Spleen (tissue), 11 donors: ENCODE data around the gene TSPAN9. TPM values are rescaled to one million over a fixed set of nuclear protein-coding genes. Genes with fewer than 3 reads are reported as not detected.
A peak's percentile ranks its signal among the peaks of the same experiment; 100 is the strongest.

Experiments
- DNase-seq: peaks from one replicate; pipeline ENCODE4 v3.0.0-alpha.2; 2020
- H3K27ac ChIP-seq, 8 donors: fragments of 200-600 bp; sonication (generic) in 7 of 8; 1 replicate in 4 of 8; 2 replicates in 4 of 8; pipeline versions ENCODE4 v1.5.0 to v1.8.0; 2016 to 2021; ENCODE audit warnings: inconsistent platforms in 4 of 8, mild to moderate bottlenecking in 4 of 8, moderate library complexity in 1 of 8
- H3K27me3 ChIP-seq, 7 donors: fragments of 200-600 bp; sonication (generic) in 6 of 7; replicated peaks in 1 of 7; 1 replicate in 4 of 7; 2 replicates in 3 of 7; pipeline versions ENCODE4 v1.5.0 to v1.8.0; 2016 to 2021; ENCODE audit warnings: inconsistent platforms in 3 of 7, mild to moderate bottlenecking in 1 of 7
- H3K36me3 ChIP-seq, 6 donors: fragments of 200-600 bp; sonication (generic) in 5 of 6; 1 replicate in 4 of 6; 2 replicates in 2 of 6; pipeline versions ENCODE4 v1.5.0 to v1.8.0; 2016 to 2021; ENCODE audit warnings: inconsistent platforms in 2 of 6
- H3K4me1 ChIP-seq, 6 donors: fragments of 200-600 bp; sonication (generic) in 5 of 6; 1 replicate in 3 of 6; 2 replicates in 3 of 6; pipeline versions ENCODE4 v1.5.0 to v1.8.0; 2016 to 2021; ENCODE audit warnings: inconsistent platforms in 3 of 6
- H3K4me3 ChIP-seq, 8 donors: fragments of 200-600 bp; sonication (generic) in 7 of 8; 1 replicate in 4 of 8; 2 replicates in 4 of 8; pipeline versions ENCODE4 v1.5.0 to v1.8.0; 2016 to 2021; ENCODE audit warnings: inconsistent platforms in 4 of 8, mild to moderate bottlenecking in 4 of 8, moderate library complexity in 2 of 8
- H3K9me3 ChIP-seq, 8 donors: fragments of 200-600 bp; sonication (generic) in 7 of 8; 1 replicate in 4 of 8; 2 replicates in 4 of 8; pipeline versions ENCODE4 v1.5.0 to v1.8.0; 2016 to 2021; ENCODE audit warnings: inconsistent platforms in 4 of 8
- POLR2A ChIP-seq, 3 donors: fragments of 450-650 bp; IDR thresholded peaks; one replicate each; pipeline ENCODE4 v1.5.1; 2017; ENCODE audit warnings: antibody characterized with exemption in 3 of 3, mild to moderate bottlenecking in 1 of 3
- POLR2AphosphoS5 ChIP-seq, 3 donors: sonication (generic); formaldehyde crosslinking; IDR thresholded peaks; one replicate each; pipeline ENCODE4 v1.5.1; 2017; ENCODE audit warnings: antibody characterized with exemption in 3 of 3
- WGBS, 5 donors: extraction: QIAGEN DNeasy Blood & Tissue Kit in 3 of 5; methylation state at CpG; one replicate each; pipeline versions ENCODE4 v1.1.5 to v1.1.7; 2013 to 2018; 5-methylcytosine and 5-hydroxymethylcytosine counted together
- intact Hi-C: fragments of 100-400 bp; cut with DNase I; formaldehyde crosslinking; loops from one replicate; pipeline ENCODE4 v1.15.0; 2023; ENCODE audit warnings: low total_unique reads
- polyA plus RNA-seq, 3 donors: library from polyadenylated mRNA; stranded (reverse); fragments of 200-250 nt; gene quantifications; one replicate each; pipeline ENCODE4 v1.2.1, GENCODE V29; 2013
- total RNA-seq, 7 donors: library from RNA; depleted of rRNA in 3 of 7; stranded (reverse); fragments of >200 nt in 3 of 7; fragmentation: NEBNext Ultra II Directional in 4 of 7; extraction: Animal tissue kit (Norgen Biotek cat#: 25700) in 4 of 7; gene quantifications; one replicate each; pipeline versions ENCODE4 v1.1.0 to v1.2.1, GENCODE V29; 2016 to 2021
- TF ChIP-seq, protein P1 (sequence below), 11 experiments: fragments of 200-600 bp in 7 of 11; fragments of 450-650 bp in 4 of 11; sonication (generic) in 4 of 11; IDR thresholded peaks in 8 of 11; conservative IDR thresholded peaks in 3 of 11; 1 replicate in 7 of 11; 2 replicates in 4 of 11; pipeline versions ENCODE4 v1.4.0 to v1.8.0; 2016 to 2021; ENCODE audit warnings: antibody characterized with exemption in 11 of 11, inconsistent platforms in 4 of 11, mild to moderate bottlenecking in 1 of 11
- donor health status: healthy with polysubstance abuse.
- donor health status: DM: no; HTN: no; CAD: no; lungs with moderate emphysema.
- donor health status: DM: no; HTN: no; CAD: no.
- donor health status: Bipolar disorder and iron deficiency.
- donor health status: healthy.
- donor health status: DM: no; HTN: no; CAD: no.
- donor health status: DM: yes; HTN: yes; CAD: no.

TSPAN9 gene
- total and polyA plus RNA-seq, 10 donors: 3.6 to 51.1 (median 32.4) TPM

DNA sequence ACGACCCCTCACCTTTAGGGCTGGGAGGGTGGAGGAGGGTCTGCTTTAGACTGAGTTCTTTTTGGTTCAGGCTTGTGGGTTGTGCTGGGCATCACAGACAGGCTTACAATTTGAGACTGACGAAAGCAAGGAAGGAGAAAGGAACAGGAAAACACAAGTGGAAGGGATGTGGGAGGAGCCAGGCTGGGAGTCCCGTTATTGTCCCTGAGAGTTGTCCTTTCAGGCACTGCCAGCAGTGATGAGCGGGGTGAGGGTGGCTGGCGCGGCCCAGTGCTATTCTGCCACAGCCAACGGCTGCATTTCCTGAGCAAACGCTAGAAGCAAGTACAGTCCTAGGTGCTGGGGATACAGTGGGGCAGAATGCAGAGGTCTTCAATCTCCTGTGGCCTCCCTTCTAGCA lies 29.2 kb upstream of the TSPAN9 start:
- H3K4me3 ChIP-seq: no peak overlapping the region
- H3K4me1 ChIP-seq: peaks cover 0 to 14% (median 9%) of the 10 kb centered on the region in 6 donors
- H3K9me3 ChIP-seq: no peaks in the 10 kb centered on the region
- peak; percentile 69 for DNase-seq
- H3K27me3 ChIP-seq: peaks cover 0 to 19% (median 0%) of the 10 kb centered on the region in 7 donors
- TF ChIP-seq, protein P1, sequence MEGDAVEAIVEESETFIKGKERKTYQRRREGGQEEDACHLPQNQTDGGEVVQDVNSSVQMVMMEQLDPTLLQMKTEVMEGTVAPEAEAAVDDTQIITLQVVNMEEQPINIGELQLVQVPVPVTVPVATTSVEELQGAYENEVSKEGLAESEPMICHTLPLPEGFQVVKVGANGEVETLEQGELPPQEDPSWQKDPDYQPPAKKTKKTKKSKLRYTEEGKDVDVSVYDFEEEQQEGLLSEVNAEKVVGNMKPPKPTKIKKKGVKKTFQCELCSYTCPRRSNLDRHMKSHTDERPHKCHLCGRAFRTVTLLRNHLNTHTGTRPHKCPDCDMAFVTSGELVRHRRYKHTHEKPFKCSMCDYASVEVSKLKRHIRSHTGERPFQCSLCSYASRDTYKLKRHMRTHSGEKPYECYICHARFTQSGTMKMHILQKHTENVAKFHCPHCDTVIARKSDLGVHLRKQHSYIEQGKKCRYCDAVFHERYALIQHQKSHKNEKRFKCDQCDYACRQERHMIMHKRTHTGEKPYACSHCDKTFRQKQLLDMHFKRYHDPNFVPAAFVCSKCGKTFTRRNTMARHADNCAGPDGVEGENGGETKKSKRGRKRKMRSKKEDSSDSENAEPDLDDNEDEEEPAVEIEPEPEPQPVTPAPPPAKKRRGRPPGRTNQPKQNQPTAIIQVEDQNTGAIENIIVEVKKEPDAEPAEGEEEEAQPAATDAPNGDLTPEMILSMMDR (IDR thresholded peaks at IDR 0.05 in 8 of 11, conservative IDR thresholded peaks at IDR 0.05 in 3 of 11): no peak
- TF ChIP-seq POLR2A (IDR thresholded peaks at IDR 0.05) (no peak), POLR2AphosphoS5 (IDR thresholded peaks at IDR 0.05) (no peak)
- WGBS, 5 donors: 33 to 51% (median 47%) methylated on average over 8 of the region's 8 CpGs
- H3K27ac ChIP-seq: no peak overlapping the region
- no peaks in the 10 kb centered on the region for H3K36me3 ChIP-seq
- intact Hi-C loops: no loop called here

DNA sequence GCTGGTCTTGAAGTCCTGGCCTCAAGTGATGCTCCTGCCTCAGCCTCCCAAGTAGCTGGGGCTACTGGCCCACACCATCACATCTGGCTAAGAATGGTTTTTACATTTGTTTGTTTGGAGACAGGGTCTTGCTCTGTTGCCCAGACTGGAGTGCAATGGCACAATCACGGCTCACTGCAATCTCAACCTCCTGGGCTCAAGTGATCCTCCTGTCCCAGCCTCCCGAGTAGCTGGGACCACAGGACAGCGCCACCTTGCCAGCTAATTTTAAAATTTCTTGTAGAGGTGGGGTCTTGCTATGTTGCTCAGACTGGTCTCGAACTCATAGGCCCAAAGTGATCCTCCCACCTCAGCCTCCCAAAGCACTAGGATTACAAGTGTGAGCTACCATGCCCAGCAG lies 28.6 kb upstream of the TSPAN9 start:
- peaks cover 0 to 16% (median 0%) of the 10 kb centered on the region in 7 donors for H3K27me3 ChIP-seq
- H3K36me3 ChIP-seq: no peaks in the 10 kb centered on the region
- peaks cover 0 to 13% (median 7%) of the 10 kb centered on the region in 6 donors for H3K4me1 ChIP-seq
- TF ChIP-seq POLR2AphosphoS5 (IDR thresholded peaks at IDR 0.05) (no peak), POLR2A (IDR thresholded peaks at IDR 0.05) (no peak)
- TF ChIP-seq, protein P1 (IDR thresholded peaks at IDR 0.05 in 8 of 11, conservative IDR thresholded peaks at IDR 0.05 in 3 of 11): no peak
- no peak overlapping the region for H3K4me3 ChIP-seq
- peak; percentile 25 for DNase-seq
- H3K9me3 ChIP-seq: no peaks in the 10 kb centered on the region
- H3K27ac ChIP-seq: no peak overlapping the region
- WGBS, 5 donors: 83 to 97% (median 93%) methylated on average over 4 of the region's 4 CpGs
- intact Hi-C loops: no loop called here

DNA sequence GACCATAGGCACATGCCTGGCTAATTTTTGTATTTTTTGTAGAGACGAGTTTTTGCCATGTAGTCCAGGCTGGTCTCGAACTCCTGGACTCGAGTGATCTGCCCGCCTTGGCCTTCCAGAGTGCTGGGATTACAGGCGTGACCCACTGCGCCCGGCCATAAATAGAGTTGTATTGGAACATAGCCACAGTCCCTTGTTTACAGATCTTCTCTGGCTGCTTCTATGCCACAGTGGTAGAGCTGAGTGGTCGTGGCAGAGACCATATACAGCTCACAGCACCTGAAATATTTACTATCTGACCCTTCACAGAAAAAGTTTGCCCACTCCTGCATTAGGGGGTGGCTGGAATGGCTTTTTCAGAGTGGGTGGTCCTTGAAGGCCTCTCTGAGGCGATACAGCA lies 28.0 kb upstream of the TSPAN9 start:
- WGBS, 5 donors: 79 to 88% (median 84%) methylated on average over 9 of the region's 9 CpGs
- Histone ChIP-seq H3K4me1 (peaks cover 0 to 13% (median 7%) of the 10 kb centered on the region in 6 donors), H3K4me3 (no peak overlapping the region), H3K27ac (no peak overlapping the region), H3K9me3 (no peaks in the 10 kb centered on the region), H3K27me3 (peaks cover 0 to 10% (median 0%) of the 10 kb centered on the region in 7 donors), H3K36me3 (no peaks in the 10 kb centered on the region)
- TF ChIP-seq POLR2A (IDR thresholded peaks at IDR 0.05): no peak
- TF ChIP-seq, protein P1 (IDR thresholded peaks at IDR 0.05 in 8 of 11, conservative IDR thresholded peaks at IDR 0.05 in 3 of 11): no peak
- TF ChIP-seq POLR2AphosphoS5 (IDR thresholded peaks at IDR 0.05): no peak
- DNase-seq: peak; percentile 33
- intact Hi-C loops: no loop called here

DNA sequence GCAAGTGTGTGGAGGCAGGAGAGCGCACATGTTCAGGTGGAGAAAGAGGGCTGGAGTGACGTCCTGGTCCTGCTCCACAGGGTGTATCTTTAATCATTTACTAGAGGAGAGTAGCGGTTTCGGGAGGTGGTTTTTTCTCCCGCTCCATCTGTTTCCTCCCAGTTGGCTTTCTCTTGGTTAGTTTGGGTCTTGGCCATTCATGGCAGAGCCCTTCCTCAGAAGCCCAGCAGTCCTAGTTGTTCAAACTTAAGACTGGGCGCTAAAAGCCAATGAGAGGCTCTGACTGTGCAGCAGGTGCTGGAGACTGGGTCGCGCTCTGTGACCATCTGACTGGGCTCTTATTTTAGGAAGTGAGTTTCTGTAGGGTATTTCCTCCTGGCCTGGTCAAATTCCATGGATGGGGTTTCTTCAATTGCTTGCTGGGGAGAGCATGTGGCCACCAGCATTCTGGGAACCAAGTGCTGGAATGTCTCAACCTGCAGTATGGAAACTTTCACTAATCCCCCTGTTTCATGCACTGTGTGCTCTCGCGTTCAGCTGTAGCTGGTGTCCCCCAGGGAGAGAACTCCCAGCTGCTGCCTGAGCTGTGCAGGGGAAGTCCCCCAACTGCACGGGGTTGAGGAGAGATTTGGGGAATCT lies 27.4 kb upstream of the TSPAN9 start:
- Histone ChIP-seq H3K9me3 (no peaks in the 10 kb centered on the region), H3K27me3 (peaks cover 0 to 4% (median 0%) of the 10 kb centered on the region in 7 donors), H3K36me3 (no peaks in the 10 kb centered on the region), H3K27ac (no peak overlapping the region), H3K4me3 (no peak overlapping the region), H3K4me1 (peaks cover 0 to 13% (median 7%) of the 10 kb centered on the region in 6 donors)
- DNase-seq: peak; percentile 61
- 41 to 56% (median 49%) methylated on average over 10 to 11 of the region's 11 CpGs for WGBS, 5 donors
- no peak for TF ChIP-seq POLR2AphosphoS5 (IDR thresholded peaks at IDR 0.05)
- intact Hi-C loops: no loop called here
